ENCODE measurements around the gene PTPRG.

Gene PTPRG

DNA sequence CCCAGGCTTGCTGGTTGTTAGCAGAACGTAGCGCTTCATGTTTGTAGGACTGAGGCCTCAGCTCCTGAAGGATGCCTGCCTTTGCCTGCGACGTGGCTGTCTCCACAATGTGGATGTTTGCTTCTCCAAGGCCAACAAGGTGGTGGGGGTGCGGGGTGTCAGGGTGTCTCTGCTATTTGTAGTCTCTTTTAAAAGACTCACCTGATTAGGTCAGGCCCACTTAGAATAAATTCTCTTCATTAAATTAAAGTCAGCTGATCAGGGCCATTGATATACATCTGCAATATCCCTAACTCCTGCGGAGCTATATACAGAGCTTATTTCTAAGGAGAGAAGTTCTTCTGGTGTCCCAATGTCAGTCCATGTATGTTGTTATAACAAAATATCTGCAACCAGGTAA is 44.8 kb downstream of the PTPRG start:
- ATAC-seq (ENCODE audit: low read depth) (no peak), DNase-seq (ENCODE audit: low spot score) (no peak)
- Histone ChIP-seq H3K4me3 (ENCODE audit: severe bottlenecking) (no peak overlapping the region), H3K27ac (ENCODE audit: poor library complexity, severe bottlenecking) (no peak overlapping the region), H3K4me1 (ENCODE audit: insufficient read depth, poor library complexity, severe bottlenecking) (no peaks in the 10 kb centered on the region), H3K9me3 (ENCODE audit: severe bottlenecking) (no peaks in the 10 kb centered on the region), H3K36me3 (ENCODE audit: low read depth) (no peaks in the 10 kb centered on the region), H3K27me3 (ENCODE audit: insufficient read depth, poor library complexity, severe bottlenecking) (no peaks in the 10 kb centered on the region)
- TF ChIP-seq, protein P1, sequence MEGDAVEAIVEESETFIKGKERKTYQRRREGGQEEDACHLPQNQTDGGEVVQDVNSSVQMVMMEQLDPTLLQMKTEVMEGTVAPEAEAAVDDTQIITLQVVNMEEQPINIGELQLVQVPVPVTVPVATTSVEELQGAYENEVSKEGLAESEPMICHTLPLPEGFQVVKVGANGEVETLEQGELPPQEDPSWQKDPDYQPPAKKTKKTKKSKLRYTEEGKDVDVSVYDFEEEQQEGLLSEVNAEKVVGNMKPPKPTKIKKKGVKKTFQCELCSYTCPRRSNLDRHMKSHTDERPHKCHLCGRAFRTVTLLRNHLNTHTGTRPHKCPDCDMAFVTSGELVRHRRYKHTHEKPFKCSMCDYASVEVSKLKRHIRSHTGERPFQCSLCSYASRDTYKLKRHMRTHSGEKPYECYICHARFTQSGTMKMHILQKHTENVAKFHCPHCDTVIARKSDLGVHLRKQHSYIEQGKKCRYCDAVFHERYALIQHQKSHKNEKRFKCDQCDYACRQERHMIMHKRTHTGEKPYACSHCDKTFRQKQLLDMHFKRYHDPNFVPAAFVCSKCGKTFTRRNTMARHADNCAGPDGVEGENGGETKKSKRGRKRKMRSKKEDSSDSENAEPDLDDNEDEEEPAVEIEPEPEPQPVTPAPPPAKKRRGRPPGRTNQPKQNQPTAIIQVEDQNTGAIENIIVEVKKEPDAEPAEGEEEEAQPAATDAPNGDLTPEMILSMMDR (IDR thresholded peaks at IDR 0.05; ENCODE audit: poor library complexity, severe bottlenecking) = no peak

DNA sequence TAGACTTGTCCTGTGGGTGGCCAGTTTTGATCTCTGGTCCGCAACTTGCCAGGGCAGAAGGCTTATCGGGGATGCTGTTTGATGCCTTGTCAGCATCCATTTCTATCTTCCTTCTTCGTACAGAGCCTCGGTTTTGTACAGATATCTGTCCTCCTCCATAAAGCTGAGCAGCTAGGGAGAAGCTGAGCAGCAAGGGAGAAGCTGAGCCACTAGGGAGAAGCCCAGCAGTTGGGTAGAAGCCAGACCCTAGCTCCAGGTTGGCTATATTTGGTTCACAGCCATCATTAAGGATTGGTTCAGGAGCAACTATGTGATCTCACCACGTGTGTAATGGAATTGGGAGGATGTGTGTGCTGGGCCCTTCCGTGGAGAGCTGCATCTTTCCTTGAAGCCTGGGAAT is 46.7 kb downstream of the PTPRG start:
- TF ChIP-seq, protein P1 (IDR thresholded peaks at IDR 0.05; ENCODE audit: poor library complexity, severe bottlenecking) = no peak
- no peaks in the 10 kb centered on the region for H3K27me3 ChIP-seq (ENCODE audit: insufficient read depth, poor library complexity, severe bottlenecking)
- no peak overlapping the region for H3K4me3 ChIP-seq (ENCODE audit: severe bottlenecking)
- no peak overlapping the region for H3K27ac ChIP-seq (ENCODE audit: poor library complexity, severe bottlenecking)
- H3K36me3 ChIP-seq (ENCODE audit: low read depth) = no peaks in the 10 kb centered on the region
- no peak for DNase-seq (ENCODE audit: low spot score)
- no peak for ATAC-seq (ENCODE audit: low read depth)
- H3K9me3 ChIP-seq (ENCODE audit: severe bottlenecking) = no peaks in the 10 kb centered on the region
- no peaks in the 10 kb centered on the region for H3K4me1 ChIP-seq (ENCODE audit: insufficient read depth, poor library complexity, severe bottlenecking)

DNA sequence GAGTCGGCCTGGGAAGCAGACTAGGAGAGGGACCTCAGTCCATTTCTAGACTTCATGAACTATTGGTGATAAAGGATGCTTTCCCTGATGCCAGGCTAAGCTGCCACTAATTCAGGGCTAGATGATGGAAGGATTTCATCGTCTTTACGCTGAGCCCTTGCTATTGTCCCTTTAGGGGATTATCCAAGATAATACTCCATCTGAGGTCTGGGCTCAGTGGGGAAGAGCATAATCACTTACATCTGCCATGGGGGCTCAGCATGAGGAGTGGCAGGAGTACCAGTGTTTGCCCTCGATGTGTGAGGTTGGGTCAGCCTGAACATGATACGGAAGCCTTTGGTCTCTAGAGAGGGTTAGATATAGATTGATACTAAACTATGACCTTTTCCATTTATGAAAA is 47.3 kb downstream of the PTPRG start:
- H3K4me1 ChIP-seq (ENCODE audit: insufficient read depth, poor library complexity, severe bottlenecking) = no peaks in the 10 kb centered on the region
- ATAC-seq (ENCODE audit: low read depth) (no peak), DNase-seq (ENCODE audit: low spot score) (no peak)
- H3K27me3 ChIP-seq (ENCODE audit: insufficient read depth, poor library complexity, severe bottlenecking) = no peaks in the 10 kb centered on the region
- no peak overlapping the region for H3K4me3 ChIP-seq (ENCODE audit: severe bottlenecking)
- H3K27ac ChIP-seq (ENCODE audit: poor library complexity, severe bottlenecking) = no peak overlapping the region
- no peaks in the 10 kb centered on the region for H3K9me3 ChIP-seq (ENCODE audit: severe bottlenecking)
- TF ChIP-seq, protein P1 (IDR thresholded peaks at IDR 0.05; ENCODE audit: poor library complexity, severe bottlenecking) = no peak
- no peaks in the 10 kb centered on the region for H3K36me3 ChIP-seq (ENCODE audit: low read depth)

DNA sequence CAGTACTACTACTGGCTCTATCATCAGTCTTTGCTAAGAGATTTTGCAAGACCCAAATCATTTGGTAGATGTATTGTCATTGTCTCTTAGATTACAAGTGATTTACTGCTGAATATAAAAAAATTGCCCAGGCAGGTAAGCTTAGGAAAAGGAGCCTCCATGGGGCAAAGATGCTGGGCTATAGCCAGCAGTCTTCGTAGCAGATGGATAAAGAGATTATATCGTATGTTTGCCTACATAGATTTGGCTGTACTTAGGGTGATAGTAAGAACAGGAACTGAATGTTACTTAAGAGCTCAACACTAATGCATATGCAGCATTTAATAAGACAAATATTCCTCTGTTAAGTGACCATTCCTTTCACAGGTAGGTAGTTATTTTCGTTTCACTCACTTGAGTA is 48.9 kb downstream of the PTPRG start:
- Histone ChIP-seq H3K27ac (ENCODE audit: poor library complexity, severe bottlenecking) (no peak overlapping the region), H3K36me3 (ENCODE audit: low read depth) (no peaks in the 10 kb centered on the region), H3K4me1 (ENCODE audit: insufficient read depth, poor library complexity, severe bottlenecking) (no peaks in the 10 kb centered on the region), H3K27me3 (ENCODE audit: insufficient read depth, poor library complexity, severe bottlenecking) (no peaks in the 10 kb centered on the region), H3K9me3 (ENCODE audit: severe bottlenecking) (no peaks in the 10 kb centered on the region), H3K4me3 (ENCODE audit: severe bottlenecking) (no peak overlapping the region)
- ATAC-seq (ENCODE audit: low read depth) (no peak), DNase-seq (ENCODE audit: low spot score) (no peak)
- TF ChIP-seq, protein P1 (IDR thresholded peaks at IDR 0.05; ENCODE audit: poor library complexity, severe bottlenecking) = no peak

DNA sequence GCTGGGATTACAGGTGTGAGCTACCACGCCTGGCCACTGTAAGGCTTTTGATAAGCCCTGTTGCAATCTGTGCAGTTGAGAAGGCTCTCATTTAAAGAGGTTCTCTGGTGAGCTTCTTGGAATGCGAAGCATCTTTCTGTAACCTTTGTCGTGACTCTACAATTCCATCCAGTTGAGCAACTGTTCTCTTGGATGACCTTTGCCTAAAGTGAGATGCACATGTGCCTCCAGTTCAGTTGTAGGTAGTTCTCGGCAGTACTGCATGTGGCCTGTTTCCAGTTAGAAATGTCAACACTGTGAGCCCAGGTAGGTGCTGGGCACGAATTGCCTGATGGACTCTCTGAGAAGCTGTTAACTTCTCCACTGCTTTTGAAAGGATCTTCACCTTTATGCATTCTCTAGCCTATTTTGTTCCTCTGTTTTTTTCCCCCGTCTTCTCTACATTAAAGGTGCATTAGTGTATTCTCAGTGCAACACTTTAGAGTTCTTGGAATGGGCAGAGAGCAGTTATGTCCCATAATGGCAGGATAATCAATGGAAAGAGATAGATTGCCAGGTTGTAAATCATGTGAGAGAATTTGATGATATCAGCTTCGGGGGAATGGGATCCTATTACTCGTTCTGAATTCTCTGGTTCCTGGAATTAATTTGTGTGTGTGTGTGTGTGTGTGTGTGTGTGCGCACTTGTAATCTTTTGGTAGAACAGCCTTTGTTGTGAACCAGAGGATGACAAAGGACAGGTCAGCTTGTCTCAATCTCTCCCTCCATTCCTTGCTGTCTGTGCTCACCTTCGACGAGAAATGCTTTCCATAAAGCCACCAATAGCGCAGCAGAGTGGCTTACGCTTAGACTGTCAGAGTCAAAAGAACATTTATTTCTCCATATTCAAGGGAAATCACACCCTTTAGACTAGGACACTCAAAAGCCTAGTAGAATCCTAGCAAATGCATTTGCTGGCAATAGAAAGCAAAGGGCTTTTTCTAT is 51.1 kb downstream of the PTPRG start:
- ATAC-seq (ENCODE audit: low read depth) (no peak), DNase-seq (ENCODE audit: low spot score) (no peak)
- H3K27me3 ChIP-seq (ENCODE audit: insufficient read depth, poor library complexity, severe bottlenecking) = no peaks in the 10 kb centered on the region
- no peak overlapping the region for H3K27ac ChIP-seq (ENCODE audit: poor library complexity, severe bottlenecking)
- no peaks in the 10 kb centered on the region for H3K4me1 ChIP-seq (ENCODE audit: insufficient read depth, poor library complexity, severe bottlenecking)
- TF ChIP-seq, protein P1 (IDR thresholded peaks at IDR 0.05; ENCODE audit: poor library complexity, severe bottlenecking) = no peak
- H3K9me3 ChIP-seq (ENCODE audit: severe bottlenecking) = no peaks in the 10 kb centered on the region
- no peaks in the 10 kb centered on the region for H3K36me3 ChIP-seq (ENCODE audit: low read depth)
- no peak overlapping the region for H3K4me3 ChIP-seq (ENCODE audit: severe bottlenecking)

Measured in RWPE2 (cell line).